ENCODE data around the gene PDHB.

DNA sequence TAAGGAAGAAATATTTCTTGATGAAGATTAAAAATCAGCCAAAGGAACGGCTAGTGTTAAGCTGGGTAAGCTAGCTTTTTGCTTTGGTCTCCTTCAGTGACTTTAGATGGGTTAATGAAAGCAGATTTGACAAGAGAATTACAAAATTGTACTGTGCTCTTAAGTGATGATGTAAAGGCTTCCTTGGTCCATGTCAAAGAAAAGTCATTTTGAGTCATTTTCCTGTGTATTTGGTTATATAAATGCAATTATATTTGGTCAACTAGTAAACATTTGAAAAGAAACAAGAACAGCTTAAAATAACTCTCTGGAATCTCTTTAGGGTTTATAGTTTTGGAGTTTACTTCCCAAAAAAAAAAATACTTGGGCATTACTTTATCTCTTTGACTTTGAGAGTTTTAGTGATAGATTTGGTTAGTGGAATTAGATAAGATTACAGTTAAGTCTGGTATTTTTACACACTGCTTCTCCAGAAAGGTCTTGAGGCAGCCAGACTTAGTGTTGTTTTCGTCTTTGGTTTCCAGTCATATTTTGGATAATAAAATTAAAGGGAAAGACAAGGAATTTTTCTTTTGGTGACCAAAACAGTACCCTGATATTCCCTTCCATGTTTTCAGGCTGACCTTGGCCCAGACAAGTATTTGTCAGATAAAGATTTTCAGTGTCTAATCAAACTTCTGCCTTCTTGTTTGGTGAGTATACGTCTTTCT lies 42.3 kb downstream of the PDHB start:
- TF ChIP-seq, protein P1, sequence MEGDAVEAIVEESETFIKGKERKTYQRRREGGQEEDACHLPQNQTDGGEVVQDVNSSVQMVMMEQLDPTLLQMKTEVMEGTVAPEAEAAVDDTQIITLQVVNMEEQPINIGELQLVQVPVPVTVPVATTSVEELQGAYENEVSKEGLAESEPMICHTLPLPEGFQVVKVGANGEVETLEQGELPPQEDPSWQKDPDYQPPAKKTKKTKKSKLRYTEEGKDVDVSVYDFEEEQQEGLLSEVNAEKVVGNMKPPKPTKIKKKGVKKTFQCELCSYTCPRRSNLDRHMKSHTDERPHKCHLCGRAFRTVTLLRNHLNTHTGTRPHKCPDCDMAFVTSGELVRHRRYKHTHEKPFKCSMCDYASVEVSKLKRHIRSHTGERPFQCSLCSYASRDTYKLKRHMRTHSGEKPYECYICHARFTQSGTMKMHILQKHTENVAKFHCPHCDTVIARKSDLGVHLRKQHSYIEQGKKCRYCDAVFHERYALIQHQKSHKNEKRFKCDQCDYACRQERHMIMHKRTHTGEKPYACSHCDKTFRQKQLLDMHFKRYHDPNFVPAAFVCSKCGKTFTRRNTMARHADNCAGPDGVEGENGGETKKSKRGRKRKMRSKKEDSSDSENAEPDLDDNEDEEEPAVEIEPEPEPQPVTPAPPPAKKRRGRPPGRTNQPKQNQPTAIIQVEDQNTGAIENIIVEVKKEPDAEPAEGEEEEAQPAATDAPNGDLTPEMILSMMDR (conservative IDR thresholded peaks at IDR 0.05) = no peak
- TF ChIP-seq ZFX (IDR thresholded peaks at IDR 0.05) = no peak
